A172 (cell line): ENCODE data around the gene TBC1D8. TPM values are rescaled to one million over a fixed set of nuclear protein-coding genes. Genes with fewer than 3 reads are reported as not detected.

Source experiments
- DNase-seq: peaks from one replicate; pipeline ENCODE4 v3.0.0-alpha.2; 2015; ENCODE audit warnings: low spot score
- total RNA-seq: library from RNA; depleted of rRNA; stranded (reverse); fragments of >200 nt; shearing (Covaris generic); gene quantifications from 2 replicates; pipeline ENCODE4 v1.2.3, GENCODE V29; 2014

Gene TBC1D8
- total RNA-seq, 1 experiment from 2014 or later, result 4.3 TPM

DNA sequence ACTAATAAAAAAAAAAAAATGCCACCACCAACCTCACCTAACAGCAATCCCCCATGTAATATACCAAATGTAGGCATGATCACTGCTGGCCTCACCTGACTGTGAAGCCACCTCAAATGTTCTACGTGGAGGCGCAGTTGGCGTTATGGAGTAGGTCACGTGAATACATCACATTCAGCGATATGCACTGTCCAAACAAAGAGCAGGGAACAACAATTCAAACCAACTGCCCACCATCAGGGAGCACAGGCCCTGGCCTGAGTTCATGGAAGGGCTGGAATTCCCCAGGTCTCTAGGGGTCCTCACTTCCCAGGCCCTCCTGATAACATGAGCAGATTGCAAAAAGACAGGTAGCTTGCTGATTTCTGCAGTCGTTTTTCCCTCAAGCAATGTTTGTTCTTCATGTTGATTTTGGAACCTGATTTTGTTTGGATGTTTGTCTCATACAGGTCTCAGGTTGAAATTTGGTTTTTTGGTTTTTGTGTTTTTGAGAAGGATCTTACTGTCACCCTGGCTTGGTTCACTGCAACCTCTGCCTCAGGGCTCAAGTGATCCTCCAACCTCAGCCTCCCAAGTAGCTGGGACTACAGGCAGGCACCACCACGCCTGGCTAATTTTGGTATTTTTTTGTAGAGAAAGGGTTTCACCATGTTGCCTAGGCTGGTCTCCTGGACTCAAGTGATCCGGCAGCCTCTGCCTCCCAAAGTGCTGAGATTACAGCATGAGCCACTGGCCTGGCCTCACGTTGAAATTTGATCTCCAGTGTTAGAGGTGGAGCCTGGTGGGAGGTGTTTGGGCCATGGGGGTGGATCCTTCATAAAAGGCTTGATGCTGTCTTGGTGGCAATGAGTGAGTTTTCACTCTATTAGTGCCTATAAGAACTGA lies 15.5 kb downstream of the TBC1D8 start:
- DNase-seq, result no peak

DNA sequence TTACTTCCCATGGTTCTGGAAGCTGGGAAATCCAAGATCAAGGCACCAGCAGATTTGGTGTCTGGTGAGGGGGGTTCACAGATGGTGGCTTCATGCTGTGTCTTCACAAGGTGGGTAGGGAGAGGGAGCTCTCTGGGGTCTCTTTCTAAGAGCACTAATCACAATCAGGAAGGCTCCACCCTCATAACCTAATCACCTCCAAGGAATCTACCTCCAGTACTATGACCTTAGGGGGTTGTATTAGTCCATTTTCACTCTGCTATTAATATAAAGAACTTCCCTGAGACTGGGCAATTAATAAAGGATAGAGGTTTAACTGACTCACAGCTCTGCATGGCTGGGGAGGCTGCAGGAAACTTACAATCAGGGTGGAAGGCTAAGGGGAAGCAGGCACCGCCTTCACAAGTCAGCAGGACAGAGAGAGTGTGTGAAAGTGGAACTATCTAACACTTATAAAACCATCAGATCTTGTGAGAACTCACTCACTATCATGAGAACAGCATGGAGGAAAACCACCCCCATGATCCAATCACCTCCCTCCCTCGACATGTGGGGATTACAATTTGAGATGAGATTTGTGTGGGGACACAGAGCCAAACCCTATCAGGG lies 17.6 kb downstream of the TBC1D8 start:
- DNase-seq, result no peak

DNA sequence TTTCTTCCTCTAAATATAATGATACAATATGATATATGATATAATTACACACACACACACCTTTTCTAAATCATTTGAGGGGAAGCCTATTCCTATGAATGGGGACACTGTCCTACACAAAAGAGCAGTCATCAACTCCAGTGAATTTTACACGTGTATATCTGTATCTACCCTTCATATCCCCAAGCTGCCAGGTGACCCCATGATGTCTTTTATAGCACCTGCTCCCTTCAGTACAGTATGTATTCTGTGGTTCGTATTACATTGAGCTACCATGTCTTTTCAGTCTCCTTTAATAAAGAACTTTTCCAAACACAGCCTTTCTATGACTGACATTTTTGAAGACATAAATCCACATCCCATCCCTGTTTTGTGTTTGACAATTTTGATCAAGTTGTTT lies 19.0 kb downstream of the TBC1D8 start:
- no peak for DNase-seq

DNA sequence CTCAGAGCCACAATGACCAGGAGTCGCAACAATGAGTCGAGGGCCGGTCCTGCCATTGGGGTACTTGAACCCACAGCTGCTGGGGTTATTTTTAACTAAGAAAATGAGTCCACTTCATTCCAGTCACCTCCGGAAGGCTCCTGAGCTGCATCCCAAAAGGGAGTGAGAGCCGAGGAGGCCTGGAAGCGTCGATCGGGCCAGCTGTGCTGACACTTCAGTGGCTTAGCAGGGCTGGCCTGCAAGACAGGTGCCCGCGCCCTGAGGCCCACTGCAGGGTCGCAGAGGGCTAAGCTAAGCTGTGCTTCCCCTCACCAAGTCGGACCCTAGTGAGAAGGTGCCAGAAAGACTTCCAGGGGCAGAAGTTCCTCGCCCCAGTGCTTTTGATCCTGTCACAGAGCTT lies 21.1 kb downstream of the TBC1D8 start:
- DNase-seq, result no peak

DNA sequence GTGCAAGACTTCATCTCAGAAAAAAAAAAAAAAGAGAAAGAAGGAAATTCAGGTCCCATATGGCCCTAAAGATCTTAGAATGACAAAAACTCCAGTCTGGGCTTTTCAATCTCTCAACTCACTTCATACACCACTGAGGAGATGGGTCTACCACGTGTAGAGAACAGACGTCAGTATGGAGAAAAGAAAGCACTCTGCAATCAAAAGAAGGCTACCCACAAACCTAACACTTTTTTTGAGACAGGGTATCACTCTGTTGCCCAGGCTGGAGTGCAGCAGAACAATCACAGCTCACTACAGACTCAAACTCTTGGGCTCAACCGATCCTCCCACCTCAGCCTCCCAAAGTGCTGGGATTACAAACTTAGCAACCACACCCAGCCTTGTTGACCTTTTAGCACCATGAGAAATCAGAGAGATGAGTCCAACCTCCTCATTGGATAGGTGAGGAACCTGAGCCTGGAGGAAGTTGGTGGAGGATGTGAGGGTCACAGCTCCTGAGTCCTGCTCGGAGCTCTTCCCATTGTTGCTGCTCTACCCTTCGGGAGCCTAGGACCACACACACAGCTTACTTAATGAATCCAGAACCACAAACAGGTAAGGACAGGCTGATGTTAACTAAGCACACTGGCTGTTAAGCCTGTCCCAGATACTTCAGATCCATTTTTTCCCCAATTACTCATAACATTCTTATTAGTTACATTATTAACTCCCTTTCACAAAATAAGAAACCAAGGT lies 23.7 kb downstream of the TBC1D8 start:
- no peak for DNase-seq

DNA sequence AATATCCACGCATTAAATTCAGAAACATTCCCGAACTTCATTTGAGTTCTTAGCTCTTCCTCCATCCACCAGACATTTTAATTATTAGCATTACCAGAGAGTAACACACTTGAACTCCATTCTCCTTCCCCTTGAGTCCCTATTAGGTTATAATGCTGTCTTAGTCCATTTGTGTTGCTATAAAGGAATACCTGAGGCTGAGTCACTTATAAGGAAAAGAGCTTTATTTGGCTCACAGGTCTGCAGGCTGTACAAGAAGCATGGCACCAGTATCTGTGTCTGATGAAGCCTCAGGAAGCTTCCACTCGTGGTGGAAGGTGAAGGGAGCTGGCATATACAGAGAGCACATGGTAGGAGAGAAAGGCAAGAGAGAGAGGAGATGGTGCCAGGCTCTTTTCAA lies 25.4 kb downstream of the TBC1D8 start:
- no peak for DNase-seq

DNA sequence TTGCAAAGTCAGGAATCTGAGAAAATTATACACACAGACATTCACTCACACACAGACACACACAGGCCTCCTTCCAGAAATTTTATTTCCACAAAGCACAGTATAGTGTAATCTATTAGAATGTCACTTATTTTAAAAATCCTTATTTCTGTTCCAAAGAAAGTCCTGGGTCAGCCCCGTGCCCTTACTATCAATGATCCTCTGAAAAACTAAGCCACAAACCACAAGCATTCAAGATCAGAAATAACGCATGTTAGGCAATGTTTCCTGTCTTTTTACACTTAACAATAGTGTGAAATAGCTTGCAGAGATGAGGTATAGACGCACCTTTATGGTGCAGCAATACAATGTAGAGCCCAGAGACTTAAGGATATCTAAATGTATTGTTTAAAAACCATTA lies 25.8 kb downstream of the TBC1D8 start:
- DNase-seq, result peak; percentile 34

DNA sequence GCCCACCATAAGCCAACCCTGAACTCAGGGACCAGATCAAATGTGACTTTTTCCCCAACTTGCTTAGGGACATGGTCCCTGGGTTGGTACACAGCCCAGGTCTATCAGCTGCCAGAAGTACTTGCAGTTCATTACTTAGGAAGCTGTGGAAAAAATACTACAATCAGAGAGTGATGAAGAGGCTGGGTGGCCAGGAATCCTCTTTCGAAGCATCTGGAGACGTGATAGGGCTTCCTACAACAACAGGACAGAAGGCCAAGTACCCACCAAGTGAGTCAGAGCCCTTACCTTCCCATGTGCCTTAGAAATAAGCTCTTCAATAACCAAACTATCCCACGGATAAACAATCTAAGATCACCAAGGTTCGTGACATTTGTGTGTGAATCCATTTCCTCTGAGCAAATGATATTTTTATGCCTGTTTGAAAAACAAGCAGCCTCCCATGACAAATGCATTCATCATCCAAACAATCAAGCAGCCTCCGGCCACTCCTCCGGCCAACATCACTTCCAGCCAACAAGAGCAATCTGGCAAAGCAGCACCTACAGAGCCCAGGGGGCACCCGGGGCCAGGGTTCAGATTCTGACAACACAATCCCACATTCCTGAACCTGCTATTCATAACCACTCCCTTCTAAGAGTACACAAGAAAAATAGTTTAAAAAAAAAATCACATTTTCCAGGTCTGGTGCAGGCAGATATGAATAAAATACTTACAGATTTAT lies 26.4 kb downstream of the TBC1D8 start:
- DNase-seq, result peak; percentile 89

DNA sequence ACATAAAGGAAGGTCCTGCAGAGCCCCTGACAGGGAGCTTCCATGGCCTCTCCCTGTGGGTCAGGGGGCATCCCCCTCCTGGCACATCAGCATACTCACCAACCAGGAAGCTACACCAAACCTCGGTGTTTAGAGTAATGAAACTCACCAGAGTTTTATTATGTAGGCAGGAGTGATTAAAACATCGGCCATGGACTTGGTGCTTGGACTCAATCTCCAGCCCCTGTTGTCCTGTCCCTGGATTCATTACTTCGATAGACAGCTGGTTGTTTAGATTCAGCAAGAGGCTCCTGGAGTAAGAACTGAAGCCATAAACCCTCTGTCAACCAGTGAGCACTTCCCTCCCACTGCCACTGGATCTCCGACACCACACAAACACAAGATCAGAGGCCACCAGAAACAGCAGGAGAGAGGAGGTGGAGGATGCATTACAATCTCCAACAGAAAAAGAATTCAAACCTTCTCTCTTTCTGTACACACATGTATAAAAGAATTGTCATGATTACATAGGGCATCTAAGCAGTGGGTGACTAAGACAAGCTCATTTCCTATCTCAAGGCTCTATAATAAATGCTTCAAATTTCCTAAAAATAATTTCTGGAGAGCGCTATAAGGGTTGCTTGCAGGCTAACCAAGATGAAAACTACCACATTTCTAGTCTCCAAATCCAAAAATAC lies 27.2 kb downstream of the TBC1D8 start:
- DNase-seq, result peak; percentile 37

DNA sequence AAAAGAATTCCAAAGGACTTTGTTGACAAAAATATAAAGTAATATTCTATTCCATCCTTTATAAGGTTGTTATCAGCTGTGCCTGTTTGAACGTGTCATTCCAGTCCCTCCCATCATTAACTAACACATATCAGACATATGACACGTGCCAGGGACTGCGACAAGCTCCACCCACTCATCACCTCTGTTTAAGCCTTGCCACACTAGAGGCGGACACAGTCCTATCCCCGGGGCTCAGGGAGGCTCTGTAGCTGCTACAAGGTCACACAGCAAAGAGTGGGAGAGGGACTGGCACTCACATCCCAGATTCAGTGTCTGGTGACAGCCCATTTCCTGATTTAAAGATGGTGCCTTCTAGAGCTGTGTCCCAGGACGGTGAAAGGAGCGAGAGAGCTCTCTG lies 30.0 kb downstream of the TBC1D8 start:
- no peak for DNase-seq

DNA sequence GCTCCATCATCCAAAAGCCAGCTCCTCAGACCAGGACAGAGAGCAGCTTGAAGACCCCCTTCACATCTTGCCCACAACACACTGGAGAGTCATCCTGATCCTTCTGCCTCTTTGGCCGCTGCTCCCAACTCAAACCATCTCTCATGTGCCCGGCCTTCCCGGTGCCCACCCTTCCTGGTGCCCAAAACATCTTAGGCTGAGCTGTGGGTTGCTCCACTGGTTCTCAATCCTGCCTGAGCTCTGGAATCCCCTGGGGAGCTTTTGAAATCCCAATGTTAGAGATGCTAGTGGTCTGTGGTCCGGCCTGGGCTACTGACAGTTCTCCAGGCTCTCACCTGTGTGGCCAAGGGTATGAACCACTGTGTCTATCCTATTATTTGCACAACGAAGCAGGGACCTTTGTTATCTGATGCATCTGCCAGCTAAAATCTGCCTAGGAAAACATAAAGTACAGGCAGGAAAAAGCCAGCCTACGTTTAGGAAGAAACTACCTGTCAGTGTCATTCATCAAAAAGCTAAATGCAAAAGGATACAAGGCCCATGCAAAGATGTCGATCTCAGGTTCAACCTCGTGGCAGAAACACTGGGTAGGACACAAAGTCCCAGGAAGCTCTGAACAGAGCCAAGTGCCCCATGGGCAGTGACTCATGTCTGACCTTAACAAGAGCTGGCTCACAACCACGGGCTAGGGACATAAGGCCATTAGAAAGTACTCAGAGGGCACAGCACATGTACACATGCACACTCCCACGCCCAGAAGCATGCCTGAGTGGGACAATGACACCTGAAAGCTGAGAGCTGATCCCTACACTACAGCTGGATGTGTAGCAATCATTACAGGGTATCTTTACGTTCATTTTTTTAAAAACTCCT lies 30.8 kb downstream of the TBC1D8 start:
- DNase-seq, result peak; percentile 70

DNA sequence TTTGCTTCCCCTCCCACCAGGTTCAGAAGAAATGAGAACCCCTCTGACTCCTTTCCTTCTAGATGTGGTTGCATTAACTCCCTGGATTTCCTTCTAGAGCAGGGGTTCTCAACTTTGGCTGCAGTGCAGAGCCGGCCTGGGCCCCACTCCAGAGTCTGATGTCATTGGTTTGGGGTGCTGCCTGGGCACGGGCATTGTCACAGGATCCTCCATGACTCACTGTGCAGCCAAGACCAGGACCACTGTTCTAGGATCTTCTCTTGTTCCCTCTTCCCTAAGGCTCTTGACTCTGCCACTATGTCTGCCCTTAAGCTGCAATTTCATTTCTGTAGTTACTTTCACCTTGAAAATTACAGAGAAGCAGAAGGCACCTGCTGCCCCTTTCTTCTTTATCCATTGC lies 31.8 kb downstream of the TBC1D8 start:
- peak; percentile 60 for DNase-seq

DNA sequence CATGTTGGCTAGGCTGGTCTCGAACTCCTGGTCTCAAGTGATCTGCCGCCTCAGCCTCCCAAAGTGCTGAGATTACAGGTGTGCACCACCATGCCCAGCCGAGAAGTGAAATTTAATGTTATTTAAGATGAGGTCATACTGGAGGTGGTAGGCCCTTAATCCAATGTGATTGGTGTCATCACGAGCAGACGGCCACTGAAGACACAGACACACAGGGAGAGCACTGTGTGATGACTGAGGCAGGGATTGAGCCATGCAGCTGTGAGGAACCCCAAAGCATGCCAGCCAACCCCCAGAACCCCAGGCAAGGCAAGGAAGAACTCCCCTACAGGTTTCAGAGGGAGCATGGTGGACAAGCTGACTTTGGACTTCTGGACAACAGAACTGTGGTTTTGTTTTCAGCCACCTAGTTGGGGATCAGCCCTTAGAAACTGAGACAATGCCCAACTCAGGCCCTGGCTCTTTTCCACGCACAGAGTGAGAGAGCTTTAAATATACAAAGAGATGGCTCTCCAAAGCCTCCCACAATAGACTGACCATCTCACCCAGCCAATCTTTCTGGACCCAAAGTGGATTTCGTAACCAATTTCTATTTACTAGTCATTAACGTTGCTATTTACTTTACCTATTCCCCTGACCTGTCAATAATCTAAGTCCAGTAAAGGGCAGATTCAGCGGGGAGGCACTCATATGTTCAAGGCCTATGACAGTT lies 34.2 kb downstream of the TBC1D8 start:
- DNase-seq, result no peak

DNA sequence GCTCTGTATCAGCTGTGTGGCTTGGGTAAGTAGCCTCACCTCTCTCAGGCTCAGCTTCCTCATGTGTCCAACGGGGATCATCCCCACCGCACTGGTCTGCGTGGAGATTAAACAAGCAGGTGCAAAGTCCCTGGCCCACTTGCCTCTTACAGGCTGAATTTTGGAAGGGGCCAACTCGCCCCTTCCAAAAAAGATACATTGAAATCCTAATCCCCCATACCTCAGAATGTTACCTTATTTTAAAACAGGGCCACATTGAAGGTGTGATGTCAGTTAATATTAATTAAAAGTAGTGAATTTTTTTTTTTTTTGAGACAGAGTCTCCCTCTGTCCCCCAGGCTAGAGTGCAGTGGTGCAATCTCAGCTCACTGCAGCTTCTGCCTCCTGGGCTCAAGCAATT lies 34.8 kb downstream of the TBC1D8 start:
- no peak for DNase-seq

DNA sequence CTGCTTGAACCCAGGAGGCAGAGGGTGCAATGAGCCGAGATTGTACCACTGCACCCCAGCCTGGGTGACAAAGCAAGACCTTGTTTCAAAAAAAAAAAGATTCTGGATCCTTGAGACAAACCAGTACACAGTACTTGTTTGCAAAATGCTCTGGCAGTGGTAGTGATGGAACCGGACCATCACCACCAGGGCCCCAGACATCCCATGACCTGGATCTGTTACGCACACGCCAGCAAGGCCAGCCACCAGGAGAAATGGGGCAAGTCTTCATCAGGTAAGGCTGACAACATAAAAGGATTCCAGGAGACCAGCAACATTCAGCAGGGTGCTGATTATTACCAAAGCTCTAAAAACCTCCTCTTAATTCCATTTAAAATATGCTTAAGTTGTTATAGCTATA lies 35.5 kb downstream of the TBC1D8 start:
- no peak for DNase-seq

DNA sequence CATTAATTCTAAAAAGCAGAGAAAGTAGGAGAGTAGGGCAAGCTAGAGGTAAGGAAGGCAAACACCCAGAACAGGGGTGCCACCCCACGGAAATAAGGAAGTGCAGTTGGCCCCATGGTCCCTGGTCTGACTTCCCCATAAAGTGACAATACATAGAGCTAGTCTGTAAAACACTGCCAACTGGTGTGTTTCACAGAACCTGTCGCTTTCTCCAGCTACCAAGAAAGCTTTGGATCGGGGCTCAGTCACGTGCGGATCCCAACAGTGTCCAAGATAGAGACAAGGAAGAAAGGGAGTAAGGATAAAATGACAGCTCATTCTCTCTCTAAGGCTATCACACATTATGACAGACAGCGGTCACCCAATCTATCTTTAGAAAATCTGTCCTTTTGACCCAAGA lies 36.4 kb downstream of the TBC1D8 start:
- no peak for DNase-seq

DNA sequence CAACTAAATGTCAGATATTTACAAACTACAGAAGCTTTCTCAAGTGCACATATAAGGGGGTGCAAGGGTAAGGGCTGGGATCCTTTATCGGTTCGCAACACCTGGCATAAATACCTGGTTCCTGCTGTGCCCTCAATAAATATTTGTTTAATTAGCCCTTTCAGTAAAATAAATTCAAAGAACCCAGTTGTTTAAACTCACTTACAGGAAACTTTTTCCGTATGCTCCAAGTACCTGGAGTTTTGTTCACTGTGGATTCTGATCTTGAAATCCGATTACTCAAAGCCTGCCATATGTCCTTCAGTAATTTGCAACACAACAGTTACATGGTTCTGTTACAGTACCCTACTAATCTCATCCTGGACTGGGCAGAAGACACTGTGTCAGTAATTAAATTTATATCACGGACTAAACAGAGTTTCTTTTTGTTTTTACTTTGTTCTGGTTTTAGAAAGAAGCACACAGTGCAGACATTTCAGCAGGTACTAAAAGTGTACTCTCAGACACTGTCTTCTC lies 36.9 kb downstream of the TBC1D8 start:
- DNase-seq, result no peak

DNA sequence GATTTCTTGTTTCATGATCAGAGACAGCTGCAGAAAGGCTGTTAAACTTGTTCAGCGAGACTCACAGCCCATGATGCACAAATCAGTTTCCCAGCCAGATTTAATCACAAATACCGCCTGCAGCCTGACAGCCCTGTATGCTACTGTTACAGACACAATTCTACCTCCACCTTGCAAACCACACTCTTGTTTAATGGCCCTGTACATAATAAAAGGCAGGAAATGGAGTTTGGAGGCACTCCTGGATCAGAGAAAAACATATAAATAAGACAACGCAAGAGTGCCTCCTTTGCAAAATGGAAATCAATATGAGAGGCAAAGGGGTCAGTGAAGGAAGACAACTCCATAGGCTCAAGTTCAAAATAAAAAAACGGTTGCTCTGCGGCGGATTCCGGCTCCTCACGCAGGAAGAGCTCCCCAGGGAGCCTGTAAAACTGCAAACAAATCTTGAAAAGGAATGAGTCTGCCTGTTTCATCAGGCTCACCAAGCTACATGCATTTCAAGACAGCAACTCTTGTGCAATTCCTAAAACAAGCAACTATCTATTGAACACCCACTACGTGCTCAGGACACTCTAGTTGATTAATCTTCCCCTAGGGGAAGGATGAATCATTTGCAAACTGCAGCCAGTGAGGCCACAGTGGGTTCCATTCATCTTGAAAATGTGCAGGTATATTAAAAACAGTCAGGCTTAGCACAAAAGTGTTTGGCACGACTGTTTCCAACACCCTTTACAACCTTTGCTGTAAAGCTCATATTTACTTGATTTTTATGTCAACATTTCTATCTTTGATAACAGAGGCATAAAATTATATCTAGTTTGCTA lies 37.5 kb downstream of the TBC1D8 start:
- peak; percentile 63 for DNase-seq

DNA sequence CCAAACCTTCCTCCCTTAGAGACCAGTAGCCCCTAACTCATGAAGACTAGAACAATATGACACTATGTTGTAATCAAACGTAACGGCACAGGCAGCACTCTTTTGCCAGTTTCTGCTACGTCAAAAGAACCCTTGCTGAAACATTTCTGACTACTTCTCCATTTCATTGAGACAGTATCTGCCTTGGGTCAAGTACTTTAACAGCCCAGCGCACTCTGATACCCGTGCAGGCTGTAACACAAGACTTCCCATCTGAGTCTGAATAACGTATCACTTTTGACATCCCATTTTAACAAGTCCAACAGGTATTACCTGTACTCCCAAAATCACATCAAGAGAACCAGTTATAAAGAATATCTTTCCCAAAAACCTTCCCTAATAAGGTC lies 38.4 kb downstream of the TBC1D8 start:
- no peak for DNase-seq
